Neuron (in vitro differentiated cells): ENCODE results near the gene ANKRD34A.
A peak's percentile ranks its signal among the peaks of the same experiment; 100 is the strongest.

Experiments used
- H2AFZ ChIP-seq: one replicate; pipeline ENCODE4 v1.6.1; 2013; ENCODE audit warnings: low read depth, mild to moderate bottlenecking, inconsistent platforms, low read length, moderate library complexity
- H3K27me3 ChIP-seq: one replicate; pipeline ENCODE4 v1.6.1; 2013; ENCODE audit warnings: low read length; ENCODE audit not compliant: insufficient read depth
- H3K36me3 ChIP-seq: one replicate; pipeline ENCODE4 v1.6.1; 2013; ENCODE audit warnings: low read length; ENCODE audit not compliant: insufficient read depth
- H3K4me1 ChIP-seq: one replicate; pipeline ENCODE4 v1.6.1; 2013; ENCODE audit warnings: low read length; ENCODE audit not compliant: insufficient read depth
- H3K4me3 ChIP-seq: 2 replicates; pipeline ENCODE4 v1.5.1; 2013; ENCODE audit warnings: mild to moderate bottlenecking, low read length, moderate library complexity
- H3K9me3 ChIP-seq: one replicate; pipeline ENCODE4 v1.6.1; 2013; ENCODE audit warnings: low read length

Gene ANKRD34A

DNA sequence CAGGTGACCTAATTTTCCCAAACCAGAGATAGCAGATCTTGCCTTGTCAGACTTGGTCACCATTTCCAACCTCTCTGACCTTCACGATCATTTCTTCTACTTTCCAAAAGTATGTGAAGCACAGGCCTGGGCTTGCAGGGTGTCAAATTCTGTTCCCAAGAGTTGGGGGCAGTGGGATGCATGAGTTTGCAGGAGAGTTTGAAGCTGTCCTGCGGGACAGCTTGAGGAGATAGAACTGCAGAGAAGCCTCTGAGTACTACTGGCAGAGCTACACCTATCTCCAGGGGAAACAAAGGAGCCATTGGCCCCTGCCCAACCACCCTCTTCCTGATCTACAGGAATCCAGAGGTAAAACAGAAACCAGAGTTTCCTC is 20.7 kb upstream of the ANKRD34A start:
- Histone ChIP-seq H3K27me3 (no peaks in the 10 kb centered on the region), H3K4me1 (peaks cover 28% of the 10 kb centered on the region), H3K4me3 (no peak overlapping the region), H3K36me3 (no peaks in the 10 kb centered on the region), H3K9me3 (no peaks in the 10 kb centered on the region), H2AFZ (no peak overlapping the region)

DNA sequence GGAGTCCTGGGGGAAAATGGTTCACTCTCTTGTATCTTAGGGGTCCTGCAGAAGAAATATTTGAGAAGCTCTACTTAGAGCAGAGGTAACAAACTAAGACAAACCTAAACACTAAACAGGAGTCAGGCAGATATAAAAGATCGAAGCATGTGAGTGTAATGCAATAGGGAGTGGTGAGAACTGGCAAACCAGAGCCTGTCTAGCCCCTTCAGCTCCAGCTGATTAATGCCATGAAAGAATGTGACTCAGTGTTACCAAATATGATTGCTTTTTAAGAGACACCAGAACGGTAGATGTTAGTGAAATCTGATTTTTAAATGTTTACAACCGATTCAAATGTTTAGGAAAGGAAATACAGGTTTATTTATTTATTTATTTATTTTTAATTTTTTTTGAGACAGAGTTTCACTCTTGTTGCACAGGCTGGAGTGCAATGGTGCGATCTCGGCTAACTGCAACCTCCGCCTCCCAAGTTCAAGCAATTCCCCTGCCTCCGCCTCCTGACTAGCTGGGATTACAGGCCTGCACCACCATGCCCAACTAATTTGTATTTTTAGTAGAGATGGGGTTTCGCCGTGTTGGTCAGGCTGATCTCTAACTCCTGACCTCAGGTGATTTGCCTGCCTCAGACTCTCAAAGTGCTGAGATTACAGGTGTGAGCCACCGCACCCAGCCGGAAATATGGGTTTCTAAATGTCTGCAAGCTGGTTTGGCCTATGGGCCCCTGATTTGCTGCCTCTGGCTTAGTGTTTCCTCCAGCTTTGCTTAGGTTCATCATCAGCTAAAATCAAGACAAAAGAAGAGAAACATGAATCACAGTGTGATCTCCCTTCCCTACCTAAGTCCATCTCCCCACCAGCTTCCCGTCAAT is 19.8 kb upstream of the ANKRD34A start:
- H3K36me3 ChIP-seq = no peaks in the 10 kb centered on the region
- H3K4me3 ChIP-seq = no peak overlapping the region
- no peaks in the 10 kb centered on the region for H3K27me3 ChIP-seq
- H3K4me1 ChIP-seq = peaks cover 34% of the 10 kb centered on the region
- no peaks in the 10 kb centered on the region for H3K9me3 ChIP-seq
- H2AFZ ChIP-seq = no peak overlapping the region

DNA sequence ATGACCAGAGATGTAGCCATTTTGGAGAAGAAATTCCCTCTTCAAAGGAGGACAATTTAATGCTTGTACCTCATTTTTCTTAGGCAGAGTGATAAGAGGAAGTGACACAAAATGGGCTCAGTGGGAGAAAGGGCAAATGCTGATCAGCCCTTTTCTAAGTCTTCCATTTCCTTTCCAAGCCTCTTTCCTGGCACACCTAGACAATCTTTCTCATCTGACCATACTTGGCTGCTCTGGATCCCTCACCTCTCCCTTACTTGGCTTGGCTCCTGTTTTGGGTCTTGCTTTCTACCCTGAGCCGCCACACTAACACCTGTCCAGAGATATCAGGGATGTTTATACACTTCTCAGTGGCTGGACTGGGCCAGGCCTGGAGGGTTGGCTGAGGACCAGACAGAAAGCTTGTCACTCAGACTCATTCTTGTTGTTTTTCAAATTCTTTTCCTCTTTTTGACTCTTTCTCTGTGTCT is 18.9 kb upstream of the ANKRD34A start:
- Histone ChIP-seq H3K4me3 (no peak overlapping the region), H2AFZ (no peak overlapping the region), H3K36me3 (no peaks in the 10 kb centered on the region), H3K4me1 (peaks cover 43% of the 10 kb centered on the region), H3K27me3 (no peaks in the 10 kb centered on the region), H3K9me3 (no peaks in the 10 kb centered on the region)

DNA sequence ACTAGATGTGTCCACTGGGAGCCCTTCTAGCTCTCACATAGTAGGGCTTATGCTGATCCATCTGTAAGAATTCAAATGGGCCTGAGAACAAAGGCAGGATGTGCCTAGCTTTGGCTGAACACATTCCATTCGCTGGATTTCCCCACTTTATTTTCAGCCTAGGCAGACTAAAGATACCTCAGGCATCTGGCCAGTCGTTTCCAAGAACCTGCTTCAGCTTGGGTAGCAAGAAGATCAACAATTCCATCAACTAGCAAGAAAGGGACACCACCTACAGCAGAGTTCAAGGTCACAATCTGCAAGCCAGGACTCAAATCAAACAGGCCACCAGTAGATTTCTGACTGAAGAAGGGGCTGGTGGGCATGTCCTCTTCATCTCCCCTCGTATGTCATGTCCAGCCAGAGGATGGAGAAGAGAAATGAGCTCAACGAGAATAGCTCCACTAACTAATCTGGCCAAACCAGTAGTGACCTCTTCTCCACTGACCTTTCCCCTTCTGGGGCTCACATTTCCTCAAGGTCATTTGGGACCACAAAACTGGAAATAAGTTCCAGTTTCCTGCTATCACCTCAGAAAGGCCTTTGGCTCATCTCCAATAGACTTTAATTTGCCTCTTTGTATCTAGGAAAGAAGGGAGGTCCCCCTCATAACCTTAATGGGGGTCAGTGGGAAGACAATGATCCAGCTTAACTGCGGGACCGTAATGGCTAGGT is 17.8 kb upstream of the ANKRD34A start:
- Histone ChIP-seq H3K4me1 (peaks cover 50% of the 10 kb centered on the region), H2AFZ (no peak overlapping the region), H3K4me3 (no peak overlapping the region), H3K36me3 (no peaks in the 10 kb centered on the region), H3K9me3 (no peaks in the 10 kb centered on the region), H3K27me3 (no peaks in the 10 kb centered on the region)

DNA sequence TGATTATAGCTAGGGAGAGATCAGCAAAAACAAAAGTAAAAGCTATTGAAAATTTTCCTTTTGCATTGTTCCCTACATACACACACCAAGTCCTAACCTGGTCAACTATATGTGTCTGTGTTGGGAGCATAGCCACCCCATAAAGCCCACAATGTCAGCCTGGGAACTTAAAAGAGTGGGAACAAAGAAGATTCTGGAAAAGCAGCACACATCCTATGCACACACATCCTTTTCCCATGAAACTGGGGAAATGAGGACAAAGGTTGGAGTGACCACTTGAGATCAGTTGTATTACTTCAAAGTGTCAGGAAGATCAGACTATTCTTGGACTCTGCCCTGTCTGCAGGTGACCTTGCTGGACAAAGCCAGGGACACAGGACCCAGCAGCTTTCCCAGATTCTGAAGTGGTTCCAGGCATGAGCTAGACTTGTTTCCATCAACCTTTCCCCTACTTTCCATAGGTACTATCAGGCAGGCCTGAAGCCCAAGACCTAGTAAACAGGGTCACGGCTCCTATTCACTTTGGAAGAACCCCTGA is 16.2 kb upstream of the ANKRD34A start:
- H3K27me3 ChIP-seq = no peaks in the 10 kb centered on the region
- H3K4me1 ChIP-seq = peaks cover 38% of the 10 kb centered on the region
- no peaks in the 10 kb centered on the region for H3K9me3 ChIP-seq
- H3K4me3 ChIP-seq = no peak overlapping the region
- H2AFZ ChIP-seq = no peak overlapping the region
- H3K36me3 ChIP-seq = no peaks in the 10 kb centered on the region

DNA sequence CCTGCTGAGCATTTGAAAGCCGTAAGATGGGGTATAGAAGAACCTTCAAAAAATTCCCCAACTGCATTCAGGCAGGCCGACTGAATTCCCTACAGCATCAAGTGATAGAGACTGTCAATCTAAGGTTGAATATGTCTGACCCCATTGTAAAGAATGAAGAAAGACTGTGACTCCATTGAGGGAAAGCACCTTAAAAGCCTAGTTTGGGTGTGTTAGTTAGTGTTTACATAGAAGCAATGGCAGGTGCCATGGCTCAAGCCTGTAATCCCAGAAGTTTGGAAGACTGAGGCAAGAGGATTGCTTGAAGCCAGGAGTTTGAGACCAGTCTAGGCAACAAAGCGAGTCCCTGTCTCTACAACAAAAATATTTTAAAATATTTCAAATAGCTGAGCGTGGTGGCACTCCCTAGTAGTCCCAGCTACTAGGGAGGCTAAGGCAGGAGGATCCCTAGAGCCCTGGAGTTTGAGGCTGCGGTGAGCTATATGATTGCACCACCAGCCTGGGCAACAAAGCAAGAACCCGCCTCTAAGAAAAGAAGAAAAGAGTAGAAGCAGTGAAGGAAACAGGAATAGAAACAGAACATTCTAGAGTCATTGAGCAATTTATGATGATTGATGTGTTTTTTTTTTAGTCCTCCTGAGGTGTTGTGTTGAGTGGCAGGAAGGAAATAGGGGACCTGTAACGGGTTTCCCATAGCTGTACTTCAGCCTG is 15.5 kb upstream of the ANKRD34A start:
- Histone ChIP-seq H3K4me1 (peaks cover 32% of the 10 kb centered on the region), H3K9me3 (no peaks in the 10 kb centered on the region), H3K27me3 (no peaks in the 10 kb centered on the region), H3K36me3 (no peaks in the 10 kb centered on the region), H2AFZ (no peak overlapping the region), H3K4me3 (no peak overlapping the region)

DNA sequence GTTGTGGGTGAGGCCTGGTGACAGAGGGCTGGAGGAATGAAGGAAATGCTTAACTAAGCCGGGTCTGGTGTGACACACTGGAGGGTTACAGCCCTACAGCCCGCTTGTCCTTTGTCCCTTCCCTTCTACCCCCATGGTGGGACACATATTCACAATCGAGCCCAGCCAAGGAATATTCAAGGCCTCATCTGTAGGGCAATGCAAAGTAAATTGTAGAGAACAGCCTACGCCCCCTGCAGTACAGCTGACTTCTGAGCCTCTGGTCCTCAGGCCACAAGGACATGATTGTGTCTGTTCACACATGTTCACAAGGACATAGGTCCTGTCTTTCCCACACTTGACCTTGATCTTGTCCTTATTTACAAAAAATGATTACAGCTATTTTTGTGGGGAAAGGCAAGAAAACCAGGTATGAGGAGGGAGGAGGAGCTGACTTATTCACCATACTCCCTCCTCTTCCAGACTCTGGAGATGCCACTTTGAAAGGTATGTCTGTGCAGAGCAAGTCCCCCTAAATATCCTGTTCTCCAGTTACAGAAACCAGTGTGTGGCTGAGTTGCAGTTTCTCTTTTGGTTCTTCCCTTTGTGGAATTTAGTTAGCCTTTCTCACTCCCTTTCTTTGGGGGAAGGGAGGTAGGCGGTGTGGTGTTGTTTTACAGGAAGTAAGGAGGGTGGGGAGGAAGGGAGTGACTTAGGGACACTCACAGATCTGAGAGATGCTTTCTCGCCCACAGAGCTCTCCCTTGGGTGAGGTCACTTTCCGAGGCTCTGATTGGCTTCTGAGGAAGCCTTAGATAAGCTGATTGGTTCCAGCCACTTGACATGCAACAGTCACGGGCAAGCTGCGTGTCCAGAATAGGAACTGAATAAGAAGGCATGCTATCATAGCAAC is 14.7 kb upstream of the ANKRD34A start:
- Histone ChIP-seq H3K4me3 (peak overlapping the region; percentile 25), H2AFZ (no peak overlapping the region), H3K9me3 (no peaks in the 10 kb centered on the region), H3K4me1 (peaks cover 29% of the 10 kb centered on the region), H3K36me3 (no peaks in the 10 kb centered on the region), H3K27me3 (no peaks in the 10 kb centered on the region)

DNA sequence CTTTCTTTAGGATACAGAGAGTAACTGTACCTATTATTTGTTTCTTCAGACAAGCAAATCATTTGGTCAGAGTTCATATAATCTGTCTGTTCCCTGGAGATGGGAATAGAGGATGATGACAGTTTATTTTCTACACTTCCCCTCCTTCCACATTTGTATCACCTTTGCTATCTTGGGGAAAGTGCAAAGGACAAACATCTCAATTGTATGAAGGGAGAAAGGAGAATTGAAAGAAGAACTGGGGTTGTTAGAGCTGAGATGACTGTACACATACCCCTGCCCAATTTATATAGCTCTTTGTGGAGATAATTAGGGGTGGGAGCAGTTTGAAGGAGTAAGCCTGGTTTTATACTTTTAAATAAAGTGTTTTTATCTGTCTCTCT is 14.1 kb upstream of the ANKRD34A start:
- H2AFZ ChIP-seq = no peak overlapping the region
- peaks cover 29% of the 10 kb centered on the region for H3K4me1 ChIP-seq
- H3K36me3 ChIP-seq = no peaks in the 10 kb centered on the region
- no peaks in the 10 kb centered on the region for H3K27me3 ChIP-seq
- H3K4me3 ChIP-seq = peak overlapping the region; percentile 25
- H3K9me3 ChIP-seq = no peaks in the 10 kb centered on the region

DNA sequence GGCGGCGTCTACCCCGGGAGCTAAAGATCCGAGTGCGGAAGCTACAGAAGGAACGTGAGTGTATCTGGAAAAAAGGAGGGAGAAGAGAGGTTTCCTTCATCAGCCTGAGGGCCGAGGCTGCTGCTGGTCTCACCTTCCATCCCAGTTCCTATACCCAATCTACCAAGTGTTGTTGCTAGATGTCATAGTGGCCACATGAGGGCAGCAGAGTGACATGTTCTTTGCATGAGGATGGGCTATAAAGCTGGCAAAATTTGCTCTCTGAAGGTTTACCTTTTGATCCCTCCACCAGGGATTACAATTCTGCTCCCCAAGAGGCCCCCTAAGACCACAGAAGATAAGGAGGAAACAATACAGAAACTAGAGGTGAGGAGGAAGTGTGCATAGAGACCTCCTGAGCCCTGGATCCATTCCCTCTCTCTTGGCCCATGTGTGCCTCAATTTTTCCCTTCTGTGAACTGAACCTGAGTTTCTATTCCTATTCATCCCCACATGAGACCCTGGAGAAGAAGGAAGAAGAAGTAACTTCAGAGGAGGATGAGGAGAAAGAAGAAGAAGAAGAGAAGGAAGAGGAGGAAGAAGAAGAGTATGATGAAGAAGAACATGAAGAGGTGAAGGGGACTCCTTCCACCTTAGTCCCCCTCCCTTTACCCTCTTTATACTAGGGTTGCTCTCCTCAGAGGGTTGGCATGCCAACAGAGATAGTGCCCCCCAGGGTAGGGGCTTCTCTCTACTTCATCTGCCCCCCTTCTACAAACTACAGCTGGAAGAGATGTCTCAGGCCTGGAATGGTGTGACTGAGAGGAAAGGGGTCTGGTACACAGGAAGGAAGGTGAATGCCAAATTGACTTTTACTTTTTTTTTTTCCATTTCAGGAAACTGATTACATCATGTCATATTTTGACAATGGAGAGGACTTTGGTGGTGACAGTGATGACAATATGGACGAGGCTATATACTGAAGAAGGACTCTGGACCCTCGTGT is 13.4 kb upstream of the ANKRD34A start:
- Histone ChIP-seq H3K4me1 (peaks cover 29% of the 10 kb centered on the region), H3K9me3 (no peaks in the 10 kb centered on the region), H3K27me3 (no peaks in the 10 kb centered on the region)

DNA sequence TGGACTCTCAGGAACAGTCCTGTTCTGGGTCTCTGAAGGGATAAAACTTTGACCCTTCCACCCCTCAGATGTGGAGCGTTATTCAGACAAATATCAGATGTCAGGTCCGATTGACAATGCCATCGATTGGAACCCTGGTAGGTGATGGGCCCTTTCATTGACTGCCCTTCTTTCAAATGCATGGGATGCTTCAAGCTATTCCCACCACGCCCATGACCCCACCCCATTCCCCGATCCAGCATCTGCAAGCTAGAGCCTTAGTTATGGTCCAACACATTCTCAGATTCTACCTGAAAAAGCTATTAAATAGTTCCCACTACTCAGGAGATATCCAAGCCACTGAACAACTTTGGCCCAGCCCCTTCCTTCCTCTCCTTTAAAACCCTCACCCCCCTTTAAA is 12.6 kb upstream of the ANKRD34A start:
- Histone ChIP-seq H3K4me3 (no peak overlapping the region), H2AFZ (no peak overlapping the region), H3K36me3 (no peaks in the 10 kb centered on the region), H3K27me3 (no peaks in the 10 kb centered on the region), H3K9me3 (no peaks in the 10 kb centered on the region), H3K4me1 (peaks cover 29% of the 10 kb centered on the region)

More for the DNA sequence above, 13.4 kb upstream of the ANKRD34A start:
- Histone ChIP-seq H3K4me3 (peak overlapping the region; percentile 25), H2AFZ (no peak overlapping the region), H3K36me3 (no peaks in the 10 kb centered on the region)

DNA sequence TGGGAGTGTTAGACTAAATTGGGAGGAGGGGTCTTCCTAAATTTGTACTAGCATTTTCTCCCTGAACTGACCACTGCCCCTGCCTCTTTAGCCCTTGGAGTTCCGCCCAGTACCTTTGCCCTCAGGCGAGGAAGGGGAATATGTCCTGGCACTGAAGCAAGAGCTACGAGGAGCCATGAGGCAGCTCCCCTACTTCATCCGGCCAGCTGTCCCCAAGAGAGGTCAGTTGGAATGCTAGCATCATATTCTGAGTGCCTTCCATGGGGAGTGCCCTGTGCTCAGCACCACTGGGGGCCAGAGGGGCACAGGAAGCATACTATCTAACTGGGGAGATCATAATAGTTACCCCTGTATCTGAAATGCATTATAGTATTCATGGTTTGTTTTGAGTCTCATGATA is 10.8 kb upstream of the ANKRD34A start:
- Histone ChIP-seq H3K4me3 (no peak overlapping the region), H3K9me3 (no peaks in the 10 kb centered on the region)

More for the DNA sequence above, 10.8 kb upstream of the ANKRD34A start:
- peaks cover 23% of the 10 kb centered on the region for H3K4me1 ChIP-seq
- H2AFZ ChIP-seq = no peak overlapping the region
- H3K27me3 ChIP-seq = no peaks in the 10 kb centered on the region
- H3K36me3 ChIP-seq = no peaks in the 10 kb centered on the region
